ENCODE data around the gene ARHGAP26. TPM values are rescaled to one million over a fixed set of nuclear protein-coding genes. Genes with fewer than 3 reads are reported as not detected.

ARHGAP26 gene
- total and polyA plus RNA-seq, 2 donors (not counting 1 experiment from before 2014, with no cell fraction given): 4.1 to 6.8 TPM

- no peak overlapping the region for H3K9ac ChIP-seq (ENCODE audit: insufficient read depth, low read length)
- no peak overlapping the region for H3K4me3 ChIP-seq (replicated peaks in 1 of 4; ENCODE audit: control extremely low read depth in 1 of 4, insufficient read depth in 1 of 4, low read depth in 3 of 4, low read length in 4 of 4)
- peak in 1 of 2 donors; percentile 31 for DNase-seq (ENCODE audit: low read depth in 2 of 2)
- H3K9me3 ChIP-seq (ENCODE audit: control insufficient read depth, insufficient read depth, low read depth, low read length): no peaks in the 10 kb centered on the region
- no peaks in the 10 kb centered on the region for H3K27me3 ChIP-seq (ENCODE audit: control insufficient read depth, insufficient read depth, low read length)
- H3K4me2 ChIP-seq (ENCODE audit: extremely low read depth, insufficient read depth, low read length): no peak overlapping the region
- H3K79me2 ChIP-seq (ENCODE audit: control insufficient read depth, insufficient read depth, low read length): no peaks in the 10 kb centered on the region
- H3K27ac ChIP-seq (ENCODE audit: insufficient read depth, low read length): no peak overlapping the region
- peaks cover 2% of the 10 kb centered on the region for H3K4me1 ChIP-seq (ENCODE audit: control insufficient read depth, extremely low read depth, insufficient read depth, low read length)
- no peaks in the 10 kb centered on the region for H4K20me1 ChIP-seq (ENCODE audit: control insufficient read depth, extremely low read depth, insufficient read depth, low read length)
- H3K36me3 ChIP-seq (ENCODE audit: control insufficient read depth, insufficient read depth, low read length): no peaks in the 10 kb centered on the region
- TF ChIP-seq CTCF (conservative IDR thresholded peaks at IDR 0.05 in 1 of 2, IDR thresholded peaks at IDR 0.05 in 1 of 2; ENCODE audit: low read depth in 1 of 2, low read length in 2 of 2) (no peak), EZH2 (IDR thresholded peaks at IDR 0.05; ENCODE audit: low read length, missing control alignments) (no peak)
- H2AFZ ChIP-seq (ENCODE audit: low read length): no peak overlapping the region
Observed at GRCh38 chr5:142748132-142748531, 22.0 kb upstream of the ARHGAP26 start.

GRCh38 chr5:142748568-142749249 is 21.5 kb upstream of the ARHGAP26 start:
- Histone ChIP-seq H3K4me3 (replicated peaks in 1 of 4; ENCODE audit: control extremely low read depth in 1 of 4, insufficient read depth in 1 of 4, low read depth in 3 of 4, low read length in 4 of 4) (no peak overlapping the region), H4K20me1 (ENCODE audit: control insufficient read depth, extremely low read depth, insufficient read depth, low read length) (no peaks in the 10 kb centered on the region), H3K9ac (ENCODE audit: insufficient read depth, low read length) (no peak overlapping the region), H3K27ac (ENCODE audit: insufficient read depth, low read length) (no peak overlapping the region), H3K36me3 (ENCODE audit: control insufficient read depth, insufficient read depth, low read length) (no peaks in the 10 kb centered on the region), H3K4me1 (ENCODE audit: control insufficient read depth, extremely low read depth, insufficient read depth, low read length) (no peaks in the 10 kb centered on the region), H3K27me3 (ENCODE audit: control insufficient read depth, insufficient read depth, low read length) (no peaks in the 10 kb centered on the region), H2AFZ (ENCODE audit: low read length) (no peak overlapping the region), H3K79me2 (ENCODE audit: control insufficient read depth, insufficient read depth, low read length) (no peaks in the 10 kb centered on the region), H3K4me2 (ENCODE audit: extremely low read depth, insufficient read depth, low read length) (no peak overlapping the region), H3K9me3 (ENCODE audit: control insufficient read depth, insufficient read depth, low read depth, low read length) (no peaks in the 10 kb centered on the region)
- TF ChIP-seq EZH2 (IDR thresholded peaks at IDR 0.05; ENCODE audit: low read length, missing control alignments) (no peak), CTCF (conservative IDR thresholded peaks at IDR 0.05 in 1 of 2, IDR thresholded peaks at IDR 0.05 in 1 of 2; ENCODE audit: low read depth in 1 of 2, low read length in 2 of 2) (peak in 1 of 2 donors; percentile 33)
- no peak for DNase-seq (ENCODE audit: low read depth in 2 of 2)

- Histone ChIP-seq H2AFZ (ENCODE audit: low read length) (no peak overlapping the region), H3K36me3 (ENCODE audit: control insufficient read depth, insufficient read depth, low read length) (no peaks in the 10 kb centered on the region), H3K79me2 (ENCODE audit: control insufficient read depth, insufficient read depth, low read length) (no peaks in the 10 kb centered on the region), H3K27ac (ENCODE audit: insufficient read depth, low read length) (no peak overlapping the region), H4K20me1 (ENCODE audit: control insufficient read depth, extremely low read depth, insufficient read depth, low read length) (no peaks in the 10 kb centered on the region), H3K9me3 (ENCODE audit: control insufficient read depth, insufficient read depth, low read depth, low read length) (no peaks in the 10 kb centered on the region), H3K4me3 (replicated peaks in 1 of 4; ENCODE audit: control extremely low read depth in 1 of 4, insufficient read depth in 1 of 4, low read depth in 3 of 4, low read length in 4 of 4) (no peak overlapping the region), H3K27me3 (ENCODE audit: control insufficient read depth, insufficient read depth, low read length) (no peaks in the 10 kb centered on the region), H3K9ac (ENCODE audit: insufficient read depth, low read length) (no peak overlapping the region), H3K4me1 (ENCODE audit: control insufficient read depth, extremely low read depth, insufficient read depth, low read length) (no peaks in the 10 kb centered on the region), H3K4me2 (ENCODE audit: extremely low read depth, insufficient read depth, low read length) (no peak overlapping the region)
- peak; percentile 57 to 81 for DNase-seq (ENCODE audit: low read depth in 2 of 2)
- TF ChIP-seq EZH2 (IDR thresholded peaks at IDR 0.05; ENCODE audit: low read length, missing control alignments) (no peak), CTCF (conservative IDR thresholded peaks at IDR 0.05 in 1 of 2, IDR thresholded peaks at IDR 0.05 in 1 of 2; ENCODE audit: low read depth in 1 of 2, low read length in 2 of 2) (no peak)
Observed at GRCh38 chr5:142749321-142749720, 20.9 kb upstream of the ARHGAP26 start.
